ENCODE results near the gene GRID1.

GRID1 gene

GRCh38 chr10:86013568-86013967, 353.0 kb downstream of the GRID1 start:
- H3K27ac ChIP-seq, result no peak overlapping the region
- no peak for TF ChIP-seq CTCF (conservative IDR thresholded peaks at IDR 0.05)

- no peak for TF ChIP-seq CTCF (conservative IDR thresholded peaks at IDR 0.05)
- H3K27ac ChIP-seq, result no peak overlapping the region
These were observed 359.4 kb downstream of the GRID1 start for GRCh38 chr10:86007171-86007570.

GRCh38 chr10:86004337-86004736, 362.3 kb downstream of the GRID1 start:
- H3K27ac ChIP-seq, result no peak overlapping the region
- no peak for TF ChIP-seq CTCF (conservative IDR thresholded peaks at IDR 0.05)

- TF ChIP-seq CTCF (conservative IDR thresholded peaks at IDR 0.05), result no peak
These were observed 363.4 kb downstream of the GRID1 start for GRCh38 chr10:86003201-86003621.

GRCh38 chr10:86001521-86001920, 365.1 kb downstream of the GRID1 start:
- no peak for TF ChIP-seq CTCF (conservative IDR thresholded peaks at IDR 0.05)

More at GRCh38 chr10:86003201-86003621, 363.4 kb downstream of the GRID1 start:
- H3K27ac ChIP-seq, result no peak overlapping the region

GRCh38 chr10:85997544-85997943, 369.1 kb downstream of the GRID1 start:
- H3K27ac ChIP-seq, result no peak overlapping the region
- no peak for TF ChIP-seq CTCF (conservative IDR thresholded peaks at IDR 0.05)

More at GRCh38 chr10:86001521-86001920, 365.1 kb downstream of the GRID1 start:
- no peak overlapping the region for H3K27ac ChIP-seq

GRCh38 chr10:85995791-85996190, 370.8 kb downstream of the GRID1 start:
- no peak overlapping the region for H3K27ac ChIP-seq
- TF ChIP-seq CTCF (conservative IDR thresholded peaks at IDR 0.05), result peak; percentile 79
